CD14-positive monocyte (primary cell): ENCODE measurements around the gene ZSCAN16. TPM values are rescaled to one million over a fixed set of nuclear protein-coding genes. Genes with fewer than 3 reads are reported as not detected.

Experiments used
- DNase-seq, 3 donors: peaks; one replicate each; pipeline ENCODE4 v3.0.0-alpha.2; 2011 to 2022
- H2AFZ ChIP-seq: 2 replicates; pipeline ENCODE4 v1.6.0; 2012; ENCODE audit warnings: mild to moderate bottlenecking, low read depth, low read length, inconsistent platforms; ENCODE audit not compliant: insufficient read depth, poor library complexity, severe bottlenecking
- H3K27ac ChIP-seq, 2 donors: 1 replicate in 1 of 2; 2 replicates in 1 of 2; pipeline ENCODE4 v1.5.1; 2012 to 2013; ENCODE audit warnings: low read length in 2 of 2, control low read depth in 1 of 2, inconsistent platforms in 1 of 2, low read depth in 1 of 2, mild to moderate bottlenecking in 1 of 2
- H3K27me3 ChIP-seq, 2 donors: one replicate each; pipeline versions ENCODE4 v1.6.0 to v1.6.1; 2011 to 2013; ENCODE audit warnings: low read length in 2 of 2; ENCODE audit not compliant: control insufficient read depth in 2 of 2, insufficient read depth in 2 of 2
- H3K36me3 ChIP-seq, 2 donors: replicated peaks in 1 of 2; 1 replicate in 1 of 2; 2 replicates in 1 of 2; pipeline versions ENCODE4 v1.5.1 to v1.6.1; 2012 to 2013; ENCODE audit warnings: low read length in 2 of 2, control low read depth in 1 of 2, inconsistent platforms in 1 of 2, mild to moderate bottlenecking in 1 of 2; ENCODE audit not compliant: insufficient read depth in 2 of 2, control insufficient read depth in 1 of 2
- H3K4me1 ChIP-seq, 2 donors: 1 replicate in 1 of 2; 2 replicates in 1 of 2; pipeline versions ENCODE4 v1.5.1 to v1.6.1; 2012 to 2013; ENCODE audit warnings: low read length in 2 of 2, control low read depth in 1 of 2, inconsistent platforms in 1 of 2, mild to moderate bottlenecking in 1 of 2, moderate library complexity in 1 of 2; ENCODE audit not compliant: insufficient read depth in 2 of 2, control insufficient read depth in 1 of 2
- H3K4me2 ChIP-seq: replicated peaks from 2 replicates; pipeline ENCODE3; 2012; ENCODE audit warnings: low read length, moderate library complexity, mild to moderate bottlenecking; ENCODE audit not compliant: poor library complexity, severe bottlenecking; ENCODE audit errors: extremely low read depth
- H3K4me3 ChIP-seq, 3 experiments: fragments of 200-600 bp in 1 of 3; sonication (generic) in 1 of 3; replicated peaks in 1 of 3; 1 replicate in 2 of 3; 2 replicates in 1 of 3; pipeline ENCODE4 v1.5.1; 2011 to 2013; ENCODE audit warnings: low read length in 3 of 3, mild to moderate bottlenecking in 3 of 3, control low read depth in 2 of 3, low read depth in 2 of 3, inconsistent platforms in 1 of 3, moderate library complexity in 1 of 3
- H3K79me2 ChIP-seq: 2 replicates; pipeline ENCODE4 v1.6.0; 2012; ENCODE audit warnings: mild to moderate bottlenecking, control low read depth, inconsistent platforms, low read length, moderate library complexity; ENCODE audit not compliant: insufficient read depth
- H3K9ac ChIP-seq: 2 replicates; pipeline ENCODE4 v1.6.0; 2017; ENCODE audit warnings: low read length, mild to moderate bottlenecking; ENCODE audit not compliant: insufficient read depth, poor library complexity, severe bottlenecking
- H3K9me3 ChIP-seq, 2 donors: replicated peaks in 1 of 2; 1 replicate in 1 of 2; 2 replicates in 1 of 2; pipeline versions ENCODE4 v1.5.1 to v1.6.1; 2012 to 2013; ENCODE audit warnings: low read length in 2 of 2, control low read depth in 1 of 2; ENCODE audit not compliant: control insufficient read depth in 1 of 2, insufficient read depth in 1 of 2
- H4K20me1 ChIP-seq: 2 replicates; pipeline ENCODE4 v1.6.0; 2012; ENCODE audit warnings: mild to moderate bottlenecking, low read length, control low read depth, moderate library complexity; ENCODE audit not compliant: insufficient read depth
- H3K27ac Mint-ChIP-seq, 7 donors: one replicate each; pipeline ENCODE4 v1.8.0; 2020; ENCODE audit warnings: mild to moderate bottlenecking in 7 of 7, mixed read lengths in 7 of 7, moderate library complexity in 6 of 7, inconsistent platforms in 2 of 7
- H3K27me3 Mint-ChIP-seq, 3 donors: one replicate each; pipeline ENCODE4 v1.8.0; 2021 to 2022; ENCODE audit warnings: low read depth in 3 of 3, mild to moderate bottlenecking in 3 of 3, mixed read lengths in 3 of 3, moderate library complexity in 3 of 3, inconsistent platforms in 1 of 3
- H3K36me3 Mint-ChIP-seq, 2 donors: one replicate each; pipeline ENCODE4 v1.8.0; 2020; ENCODE audit warnings: mixed read lengths in 2 of 2, inconsistent platforms in 1 of 2, mild to moderate bottlenecking in 1 of 2
- H3K4me1 Mint-ChIP-seq: one replicate; pipeline ENCODE4 v1.8.0; 2020; ENCODE audit warnings: mild to moderate bottlenecking, mixed read lengths
- H3K4me3 Mint-ChIP-seq, 2 donors: one replicate each; pipeline ENCODE4 v1.8.0; 2020; ENCODE audit warnings: mild to moderate bottlenecking in 2 of 2, mixed read lengths in 2 of 2, moderate library complexity in 1 of 2
- H3K9me3 Mint-ChIP-seq, 7 donors: one replicate each; pipeline ENCODE4 v1.8.0; 2020 to 2022; ENCODE audit warnings: mixed read lengths in 7 of 7, mild to moderate bottlenecking in 6 of 7, moderate library complexity in 6 of 7, inconsistent platforms in 2 of 7
- WGBS: methylation state at CpG from one replicate; pipeline ENCODE4 v1.1.5; 2013; ENCODE audit warnings: missing lambda C conversion rate; ENCODE audit not compliant: insufficient coverage; 5-methylcytosine and 5-hydroxymethylcytosine counted together
- intact Hi-C, 2 donors: fragments of 100-400 bp; cut with micrococcal nuclease; formaldehyde crosslinking; loops; one replicate each; pipeline versions ENCODE4 v1.15.0 to v1.15.1; 2023
- polyA plus RNA-seq, 3 donors: library from polyadenylated mRNA; depleted of rRNA in 1 of 3; unstranded in 2 of 3; stranded (reverse) in 1 of 3; fragments of 300-500 nt in 2 of 3; fragments of >200 nt in 1 of 3; fragmentation: Illumina TruSeq in 2 of 3; gene quantifications; 1 replicate in 2 of 3; 2 replicates in 1 of 3; pipeline ENCODE4 v1.2.3, GENCODE V29; 2012 to 2021
- TF ChIP-seq, protein P1 (sequence below): fragments of 200-600 bp; IDR thresholded peaks from one replicate; pipeline ENCODE4 v1.8.0; 2022; ENCODE audit warnings: antibody characterized with exemption, mild to moderate bottlenecking

Gene ZSCAN16
- polyA plus RNA-seq, 3 donors, result 3.5 to 5.9 (median 4.0) TPM

DNA sequence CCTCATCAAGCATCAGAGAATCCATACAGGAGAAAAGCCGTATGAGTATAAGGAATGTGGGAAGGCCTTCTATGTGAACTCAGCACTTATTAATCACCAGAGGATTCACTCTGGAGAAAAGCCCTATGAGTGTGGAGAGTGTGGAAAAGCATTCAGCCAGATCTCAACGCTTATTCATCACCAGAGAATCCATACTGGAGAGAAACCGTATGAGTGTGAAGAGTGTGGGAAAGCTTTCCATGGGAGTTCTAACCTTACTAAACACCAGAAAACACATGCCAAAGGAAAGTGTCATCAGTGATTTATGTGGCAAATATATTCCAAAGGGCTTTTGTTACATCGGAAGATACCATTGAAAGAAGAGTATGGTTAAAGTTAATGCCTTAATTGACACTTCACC is 42.7 kb downstream of the ZSCAN16 start:
- Histone ChIP-seq H3K36me3 (no peaks in the 10 kb centered on the region), H2AFZ (no peak overlapping the region), H3K9ac (no peak overlapping the region), H4K20me1 (no peaks in the 10 kb centered on the region), H3K9me3 (no peaks in the 10 kb centered on the region), H3K4me3 (no peak overlapping the region), H3K4me1 (peaks cover 2% of the 10 kb centered on the region in 2 donors), H3K79me2 (no peaks in the 10 kb centered on the region), H3K27ac (no peak overlapping the region), H3K4me2 (no peak overlapping the region), H3K27me3 (peaks cover 0 to 2% of the 10 kb centered on the region in 2 donors)
- DNase-seq, result no peak
- no peak overlapping the region for H3K4me3 Mint-ChIP-seq
- peaks cover 2% of the 10 kb centered on the region for H3K4me1 Mint-ChIP-seq
- H3K27me3 Mint-ChIP-seq, result peaks cover 0 to 2% (median 1%) of the 10 kb centered on the region in 3 donors
- no CpG with 5 or more reads among the region's 4 CpGs for WGBS
- H3K27ac Mint-ChIP-seq, result no peak overlapping the region
- intact Hi-C loops, result no loop called here
- H3K36me3 Mint-ChIP-seq, result no peaks in the 10 kb centered on the region
- TF ChIP-seq, protein P1, sequence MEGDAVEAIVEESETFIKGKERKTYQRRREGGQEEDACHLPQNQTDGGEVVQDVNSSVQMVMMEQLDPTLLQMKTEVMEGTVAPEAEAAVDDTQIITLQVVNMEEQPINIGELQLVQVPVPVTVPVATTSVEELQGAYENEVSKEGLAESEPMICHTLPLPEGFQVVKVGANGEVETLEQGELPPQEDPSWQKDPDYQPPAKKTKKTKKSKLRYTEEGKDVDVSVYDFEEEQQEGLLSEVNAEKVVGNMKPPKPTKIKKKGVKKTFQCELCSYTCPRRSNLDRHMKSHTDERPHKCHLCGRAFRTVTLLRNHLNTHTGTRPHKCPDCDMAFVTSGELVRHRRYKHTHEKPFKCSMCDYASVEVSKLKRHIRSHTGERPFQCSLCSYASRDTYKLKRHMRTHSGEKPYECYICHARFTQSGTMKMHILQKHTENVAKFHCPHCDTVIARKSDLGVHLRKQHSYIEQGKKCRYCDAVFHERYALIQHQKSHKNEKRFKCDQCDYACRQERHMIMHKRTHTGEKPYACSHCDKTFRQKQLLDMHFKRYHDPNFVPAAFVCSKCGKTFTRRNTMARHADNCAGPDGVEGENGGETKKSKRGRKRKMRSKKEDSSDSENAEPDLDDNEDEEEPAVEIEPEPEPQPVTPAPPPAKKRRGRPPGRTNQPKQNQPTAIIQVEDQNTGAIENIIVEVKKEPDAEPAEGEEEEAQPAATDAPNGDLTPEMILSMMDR, result no peak
- H3K9me3 Mint-ChIP-seq, result peaks cover 0 to 9% (median 4%) of the 10 kb centered on the region in 7 donors

DNA sequence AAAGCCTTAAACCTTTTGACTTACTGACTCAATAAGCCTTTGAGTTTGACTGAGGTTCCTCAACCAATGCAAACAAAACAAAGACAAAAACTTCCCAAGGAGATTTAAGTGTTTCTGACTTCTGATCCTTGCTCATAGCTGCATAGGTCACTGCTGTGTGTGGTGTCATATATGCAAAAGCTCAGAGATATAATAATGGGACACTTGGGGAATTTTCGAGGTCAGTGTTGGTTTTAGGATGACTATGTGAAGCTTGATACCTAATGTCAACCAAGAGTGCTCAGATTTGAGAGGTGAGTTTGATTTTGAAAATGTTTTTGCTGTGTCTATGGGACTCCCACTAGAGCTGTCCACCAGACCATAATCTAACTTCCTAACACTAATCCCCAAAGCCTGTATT is 43.5 kb downstream of the ZSCAN16 start:
- Histone ChIP-seq H4K20me1 (no peaks in the 10 kb centered on the region), H3K27me3 (peaks cover 0 to 2% of the 10 kb centered on the region in 2 donors), H3K36me3 (no peaks in the 10 kb centered on the region), H3K9me3 (no peaks in the 10 kb centered on the region), H3K4me3 (no peak overlapping the region), H3K4me1 (no peaks in the 10 kb centered on the region), H3K79me2 (no peaks in the 10 kb centered on the region), H2AFZ (no peak overlapping the region), H3K9ac (no peak overlapping the region), H3K27ac (no peak overlapping the region), H3K4me2 (no peak overlapping the region)
- Mint-ChIP-seq H3K27me3 (peaks cover 0 to 3% (median 0%) of the 10 kb centered on the region in 3 donors), H3K9me3 (peaks cover 0 to 4% (median under 1%) of the 10 kb centered on the region in 7 donors), H3K27ac (no peak overlapping the region), H3K4me1 (no peaks in the 10 kb centered on the region), H3K4me3 (no peak overlapping the region), H3K36me3 (no peaks in the 10 kb centered on the region)
- no peak for DNase-seq
- TF ChIP-seq, protein P1, result no peak
- no CpG with 5 or more reads among the region's 1 CpG for WGBS
- intact Hi-C loops, result no loop called here
